ENCODE results near the gene TMEM129.

The TMEM129 gene

DNA sequence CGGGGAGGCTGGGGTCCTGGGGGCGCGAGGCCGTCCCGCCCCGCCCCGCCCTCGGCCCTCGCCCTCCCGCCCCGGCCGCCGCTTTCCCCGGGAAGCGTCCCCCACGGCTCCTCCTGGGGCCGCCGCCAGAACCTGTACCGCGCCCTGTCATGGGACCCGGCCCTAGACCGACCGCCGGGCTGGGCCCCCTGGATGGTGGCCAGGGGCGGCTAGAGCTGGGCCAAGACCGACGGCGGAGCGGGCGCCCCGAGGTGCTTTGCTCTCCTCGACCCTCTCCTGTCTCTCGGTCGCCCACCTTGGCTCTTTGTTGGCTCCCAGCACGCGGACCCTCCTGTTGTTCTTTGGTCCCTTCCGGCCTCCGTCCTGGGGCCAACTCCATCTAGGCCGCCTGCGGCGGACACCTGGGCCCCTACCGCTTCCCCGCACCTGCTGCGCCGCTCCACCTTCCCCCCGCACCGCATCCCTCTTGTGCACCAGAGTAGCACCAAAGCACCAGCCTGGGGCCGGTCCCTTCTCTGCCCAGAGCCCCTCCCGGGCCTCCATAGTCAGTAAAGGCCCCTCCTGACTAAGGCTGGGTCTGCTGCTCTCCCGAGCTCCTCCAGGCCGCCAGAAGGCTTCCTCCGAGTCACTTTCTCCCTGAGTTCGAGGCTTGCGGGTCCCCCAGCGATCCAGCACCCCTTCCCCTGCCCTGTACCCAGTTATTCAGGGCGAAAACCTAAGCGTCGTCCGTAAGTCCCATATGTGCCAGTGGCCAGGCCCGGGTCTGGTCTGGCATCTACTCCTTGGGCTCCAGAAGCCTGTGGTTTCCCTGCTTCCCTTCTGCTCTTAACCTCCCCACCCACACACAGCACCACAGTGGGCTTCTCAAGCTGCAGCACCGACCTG lies 785 bp upstream of the TMEM129 start (continued):
- no peak for TF ChIP-seq TSHZ2 (CRISPR knock-in tag; IDR thresholded peaks at IDR 0.05)
- no peak for TF ChIP-seq TCF4 (CRISPR knock-in tag; IDR thresholded peaks at IDR 0.05; ENCODE audit: borderline replicate concordance)

DNA sequence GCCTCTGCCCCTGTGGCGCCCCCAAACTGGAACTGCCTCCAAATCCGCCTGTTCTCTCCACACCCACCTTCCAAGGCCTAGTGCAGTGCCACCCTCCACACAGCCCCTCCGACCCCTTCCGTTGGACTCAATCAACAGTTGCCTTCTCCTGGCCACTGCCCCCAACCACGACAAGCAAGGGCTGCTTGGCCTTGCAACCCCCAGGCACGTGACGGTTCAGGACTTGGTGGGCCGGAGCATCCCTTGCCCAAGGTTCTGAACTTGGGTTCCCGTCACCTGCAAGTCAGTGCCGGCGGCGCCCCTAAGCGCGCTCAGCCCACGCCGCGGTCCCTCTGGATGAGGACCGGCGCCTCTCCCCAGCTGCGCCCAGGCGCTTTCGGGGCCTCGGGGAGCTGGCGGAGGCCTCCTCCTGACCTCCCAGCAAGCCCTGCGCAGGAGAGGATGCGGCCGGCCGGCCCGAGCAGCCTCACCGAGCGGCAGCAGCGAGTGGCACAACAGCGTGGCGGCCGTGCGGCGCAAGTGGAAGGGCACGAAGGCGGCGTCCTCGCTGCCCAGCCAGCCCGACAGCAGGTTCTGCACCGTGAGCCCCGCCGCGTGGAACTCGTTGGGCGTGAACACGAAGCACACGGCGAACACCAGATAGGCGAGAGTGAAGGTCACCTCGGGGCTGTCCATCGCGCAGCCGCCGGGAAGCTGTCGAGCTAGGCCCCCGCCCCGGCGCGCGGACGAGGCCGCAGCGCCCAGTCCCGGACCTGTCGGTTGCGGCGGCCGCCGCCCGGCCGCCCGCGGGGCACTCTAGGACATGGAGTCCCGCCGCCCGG lies 750 bp downstream of the TMEM129 start:
- TF ChIP-seq ZNF8 (CRISPR knock-in tag; IDR thresholded peaks at IDR 0.05) (no peak), ZFP3 (CRISPR knock-in tag; IDR thresholded peaks at IDR 0.05) (no peak), ZC3H10 (CRISPR knock-in tag; IDR thresholded peaks at IDR 0.05) (no peak), ARNTL (CRISPR knock-in tag; IDR thresholded peaks at IDR 0.05; ENCODE audit: borderline replicate concordance, low read depth) (no peak), ISL1 (CRISPR knock-in tag; IDR thresholded peaks at IDR 0.05) (no peak), ESRRG (CRISPR knock-in tag; IDR thresholded peaks at IDR 0.05) (no peak), BACH2 (CRISPR knock-in tag; IDR thresholded peaks at IDR 0.05; ENCODE audit: borderline replicate concordance) (no peak), PPARA (CRISPR knock-in tag; IDR thresholded peaks at IDR 0.05; ENCODE audit: borderline replicate concordance) (no peak), ZFP30 (CRISPR knock-in tag; IDR thresholded peaks at IDR 0.05) (no peak), SNAI2 (CRISPR knock-in tag; IDR thresholded peaks at IDR 0.05) (no peak), PATZ1 (CRISPR knock-in tag; IDR thresholded peaks at IDR 0.05; ENCODE audit: borderline replicate concordance) (no peak), TCF4 (CRISPR knock-in tag; IDR thresholded peaks at IDR 0.05; ENCODE audit: borderline replicate concordance) (no peak), ZNF565 (CRISPR knock-in tag; conservative IDR thresholded peaks at IDR 0.05; ENCODE audit: low read depth) (no peak), CSDC2 (CRISPR knock-in tag; IDR thresholded peaks at IDR 0.05) (no peak), GLIS3 (CRISPR knock-in tag; IDR thresholded peaks at IDR 0.05) (no peak), ZNF70 (CRISPR knock-in tag; IDR thresholded peaks at IDR 0.05) (no peak)
- TF ChIP-seq, protein P1, sequence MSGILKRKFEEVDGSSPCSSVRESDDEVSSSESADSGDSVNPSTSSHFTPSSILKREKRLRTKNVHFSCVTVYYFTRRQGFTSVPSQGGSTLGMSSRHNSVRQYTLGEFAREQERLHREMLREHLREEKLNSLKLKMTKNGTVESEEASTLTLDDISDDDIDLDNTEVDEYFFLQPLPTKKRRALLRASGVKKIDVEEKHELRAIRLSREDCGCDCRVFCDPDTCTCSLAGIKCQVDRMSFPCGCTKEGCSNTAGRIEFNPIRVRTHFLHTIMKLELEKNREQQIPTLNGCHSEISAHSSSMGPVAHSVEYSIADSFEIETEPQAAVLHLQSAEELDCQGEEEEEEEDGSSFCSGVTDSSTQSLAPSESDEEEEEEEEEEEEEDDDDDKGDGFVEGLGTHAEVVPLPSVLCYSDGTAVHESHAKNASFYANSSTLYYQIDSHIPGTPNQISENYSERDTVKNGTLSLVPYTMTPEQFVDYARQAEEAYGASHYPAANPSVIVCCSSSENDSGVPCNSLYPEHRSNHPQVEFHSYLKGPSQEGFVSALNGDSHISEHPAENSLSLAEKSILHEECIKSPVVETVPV (CRISPR knock-in tag; IDR thresholded peaks at IDR 0.05) = no peak
- TF ChIP-seq, protein P2, sequence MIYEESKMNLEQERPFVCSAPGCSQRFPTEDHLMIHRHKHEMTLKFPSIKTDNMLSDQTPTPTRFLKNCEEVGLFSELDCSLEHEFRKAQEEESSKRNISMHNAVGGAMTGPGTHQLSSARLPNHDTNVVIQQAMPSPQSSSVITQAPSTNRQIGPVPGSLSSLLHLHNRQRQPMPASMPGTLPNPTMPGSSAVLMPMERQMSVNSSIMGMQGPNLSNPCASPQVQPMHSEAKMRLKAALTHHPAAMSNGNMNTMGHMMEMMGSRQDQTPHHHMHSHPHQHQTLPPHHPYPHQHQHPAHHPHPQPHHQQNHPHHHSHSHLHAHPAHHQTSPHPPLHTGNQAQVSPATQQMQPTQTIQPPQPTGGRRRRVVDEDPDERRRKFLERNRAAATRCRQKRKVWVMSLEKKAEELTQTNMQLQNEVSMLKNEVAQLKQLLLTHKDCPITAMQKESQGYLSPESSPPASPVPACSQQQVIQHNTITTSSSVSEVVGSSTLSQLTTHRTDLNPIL (CRISPR knock-in tag; IDR thresholded peaks at IDR 0.05; ENCODE audit: low read depth) = no peak
- TF ChIP-seq, protein P3, sequence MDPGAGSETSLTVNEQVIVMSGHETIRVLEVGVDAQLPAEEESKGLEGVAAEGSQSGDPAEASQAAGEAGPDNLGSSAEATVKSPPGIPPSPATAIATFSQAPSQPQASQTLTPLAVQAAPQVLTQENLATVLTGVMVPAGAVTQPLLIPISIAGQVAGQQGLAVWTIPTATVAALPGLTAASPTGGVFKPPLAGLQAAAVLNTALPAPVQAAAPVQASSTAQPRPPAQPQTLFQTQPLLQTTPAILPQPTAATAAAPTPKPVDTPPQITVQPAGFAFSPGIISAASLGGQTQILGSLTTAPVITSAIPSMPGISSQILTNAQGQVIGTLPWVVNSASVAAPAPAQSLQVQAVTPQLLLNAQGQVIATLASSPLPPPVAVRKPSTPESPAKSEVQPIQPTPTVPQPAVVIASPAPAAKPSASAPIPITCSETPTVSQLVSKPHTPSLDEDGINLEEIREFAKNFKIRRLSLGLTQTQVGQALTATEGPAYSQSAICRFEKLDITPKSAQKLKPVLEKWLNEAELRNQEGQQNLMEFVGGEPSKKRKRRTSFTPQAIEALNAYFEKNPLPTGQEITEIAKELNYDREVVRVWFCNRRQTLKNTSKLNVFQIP (CRISPR knock-in tag; IDR thresholded peaks at IDR 0.05; ENCODE audit: borderline replicate concordance, low read depth) = no peak
- ATAC-seq = peak; percentile 26

Measured in SK-N-SH treated with all-trans-retinoic acid at 6 μM for 48 hours (cell line).